IPS-NIHi7 (cell line): ENCODE measurements around the gene DLL3.
A peak's percentile ranks its signal among the peaks of the same experiment; 100 is the strongest.

Experiments
- DNase-seq: peaks from one replicate; pipeline ENCODE4 v3.0.0; 2012; ENCODE audit warnings: mixed read lengths; ENCODE audit errors: extremely low spot score

DLL3 gene

GRCh38 chr19:39517432-39517831, 18.7 kb downstream of the DLL3 start:
- DNase-seq: no peak

DNA sequence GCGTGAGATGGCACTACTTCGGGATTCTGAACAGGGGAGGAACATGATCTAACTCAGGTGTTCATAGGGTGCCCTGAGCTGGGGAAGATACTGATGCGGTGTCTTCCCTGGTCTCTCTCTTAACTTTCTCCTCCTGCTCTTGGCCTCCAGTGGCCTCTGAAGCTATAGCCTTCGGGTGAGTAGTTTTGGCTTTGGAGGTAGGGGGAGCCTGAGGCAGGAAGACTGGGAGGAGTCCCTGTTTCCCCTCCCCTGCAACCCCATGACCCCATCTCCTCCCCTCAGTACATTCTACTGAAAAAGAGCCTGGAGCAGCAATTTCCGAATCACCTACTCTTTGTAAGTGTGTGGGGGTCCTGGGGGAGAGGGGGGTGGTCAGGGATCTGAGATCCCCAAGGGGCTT, 19.7 kb downstream of the DLL3 start:
- no peak for DNase-seq

DNA sequence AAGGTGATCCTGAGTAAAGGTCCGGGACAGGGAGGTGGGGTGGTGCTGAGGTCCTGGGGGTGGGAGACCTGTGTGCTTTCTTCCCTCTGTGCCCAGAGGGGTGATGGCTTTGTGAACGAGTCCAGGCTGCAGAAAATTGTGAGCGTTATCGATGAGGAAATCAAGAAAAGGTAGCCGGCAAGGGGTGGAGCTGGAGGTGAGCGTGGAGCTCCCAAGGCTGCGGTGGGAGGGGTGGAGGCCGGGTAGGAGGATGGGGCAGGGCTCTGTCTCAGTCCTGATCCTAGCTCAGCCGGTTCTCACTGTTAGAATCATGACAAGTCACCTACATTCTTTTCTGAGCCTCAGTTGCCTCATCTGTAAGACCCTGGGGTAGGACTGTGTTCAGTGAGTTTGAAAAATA, 20.2 kb downstream of the DLL3 start:
- no peak for DNase-seq

- no peak for DNase-seq
Observed at GRCh38 chr19:39520541-39521484, 22.1 kb downstream of the DLL3 start.

DNA sequence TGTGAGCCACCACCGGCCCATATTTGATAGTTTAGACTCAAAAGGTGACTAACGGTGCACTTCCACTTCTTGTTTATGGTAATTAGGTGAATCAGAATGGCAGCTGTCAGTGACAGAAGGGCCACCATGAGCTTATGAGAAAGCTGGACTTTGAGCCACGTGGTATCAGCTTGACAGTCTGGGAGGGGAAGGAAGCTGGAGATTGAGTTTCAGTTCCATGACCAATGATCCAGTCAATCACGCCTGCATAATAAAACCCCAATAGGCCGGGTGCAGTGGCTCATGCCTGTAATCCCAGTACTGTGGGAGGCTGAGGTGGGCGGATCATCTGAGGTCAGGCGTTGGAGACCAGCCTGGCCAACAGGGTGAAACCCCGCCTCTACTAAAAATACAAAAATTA, 25.7 kb downstream of the DLL3 start:
- DNase-seq: no peak

GRCh38 chr19:39525205-39525604, 26.5 kb downstream of the DLL3 start:
- no peak for DNase-seq

DNA sequence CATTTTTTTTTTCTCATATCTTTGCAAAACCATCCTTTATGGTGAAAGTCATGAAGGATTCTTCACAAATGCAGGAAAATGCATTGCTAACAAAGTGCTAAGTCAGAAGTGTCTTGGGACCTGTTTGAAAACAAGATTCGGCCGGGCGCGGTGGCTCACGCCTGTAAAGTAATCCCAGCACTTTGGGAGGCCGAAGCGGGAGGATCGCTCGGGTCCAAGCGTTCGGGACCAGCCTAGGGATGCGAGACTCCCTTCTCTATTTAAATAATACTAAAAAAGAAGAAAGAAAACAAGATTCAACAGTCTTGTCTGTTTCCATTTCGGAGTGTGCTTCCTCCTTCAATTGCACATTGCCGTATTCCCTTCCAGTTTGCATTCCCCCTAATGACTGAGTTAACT, 33.1 kb downstream of the DLL3 start:
- DNase-seq: no peak

- DNase-seq: peak; percentile 96
Observed at GRCh38 chr19:39532233-39533002, 33.7 kb downstream of the DLL3 start, which contains the start of gene EID2B. TSS of gene EID2B (minus strand) at chr19:39532852. CDS start at chr19:39532802, 50 bp downstream.

DNA sequence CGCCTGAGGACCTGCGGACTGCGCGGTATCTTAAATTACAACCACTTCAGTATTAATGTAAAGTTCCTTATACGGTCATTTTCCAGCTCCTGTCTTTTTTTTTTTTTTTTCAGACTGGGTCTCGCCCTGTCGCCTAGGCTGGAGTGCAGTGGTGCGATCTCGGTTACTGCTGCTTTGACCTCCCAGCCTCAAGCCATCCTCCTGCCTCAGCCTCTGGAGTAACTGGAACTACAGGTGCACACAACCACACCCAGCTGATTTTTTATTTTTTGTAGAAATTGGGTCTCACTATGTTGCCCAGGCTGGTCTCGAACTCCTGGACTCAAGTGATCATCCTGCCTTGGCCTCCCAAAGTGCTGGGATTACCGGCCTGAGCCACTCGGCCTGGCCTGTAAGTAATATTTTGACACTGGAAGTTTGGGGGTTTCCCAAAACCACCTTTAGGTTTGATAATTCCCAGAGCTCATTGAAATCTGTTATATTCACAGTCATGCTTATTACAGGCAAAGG, 34.3 kb downstream of the DLL3 start:
- DNase-seq: no peak

DNA sequence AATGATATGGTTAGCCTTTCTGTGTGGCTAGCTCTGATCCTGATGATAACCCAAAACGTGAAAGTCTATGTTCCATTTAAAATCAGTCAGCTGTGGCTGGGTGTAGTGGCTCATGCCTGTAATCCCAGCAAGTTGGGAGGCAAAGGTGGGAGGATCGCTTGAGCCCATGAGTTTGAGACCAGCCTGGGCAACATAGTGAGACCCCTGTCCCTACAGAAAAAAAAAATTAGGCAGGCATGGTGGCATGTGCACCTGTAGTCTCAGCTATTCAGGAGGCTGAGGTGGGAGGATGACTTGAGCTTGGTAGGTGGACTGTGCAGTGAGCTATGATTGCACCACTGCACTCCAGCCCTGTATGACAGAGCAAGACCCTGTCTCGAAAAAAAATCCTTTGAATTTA, 35.0 kb downstream of the DLL3 start:
- no peak for DNase-seq

- DNase-seq: peak; percentile 25
Observed at GRCh38 chr19:39539165-39539517, 40.4 kb downstream of the DLL3 start.

GRCh38 chr19:39539518-39540332, 41.0 kb downstream of the DLL3 start, which contains the start of gene EID2:
TSS of gene EID2 (minus strand) at chr19:39540161. CDS start at chr19:39540079, 82 bp downstream.
- DNase-seq: peak; percentile 96

- no peak for DNase-seq
Observed at GRCh38 chr19:39540333-39540673, 41.6 kb downstream of the DLL3 start.

- DNase-seq: no peak
Observed at GRCh38 chr19:39542206-39542605, 43.5 kb downstream of the DLL3 start.

GRCh38 chr19:39543477-39543857, 44.7 kb downstream of the DLL3 start:
- DNase-seq: no peak

GRCh38 chr19:39544226-39544903, 45.6 kb downstream of the DLL3 start:
- DNase-seq: no peak

DNA sequence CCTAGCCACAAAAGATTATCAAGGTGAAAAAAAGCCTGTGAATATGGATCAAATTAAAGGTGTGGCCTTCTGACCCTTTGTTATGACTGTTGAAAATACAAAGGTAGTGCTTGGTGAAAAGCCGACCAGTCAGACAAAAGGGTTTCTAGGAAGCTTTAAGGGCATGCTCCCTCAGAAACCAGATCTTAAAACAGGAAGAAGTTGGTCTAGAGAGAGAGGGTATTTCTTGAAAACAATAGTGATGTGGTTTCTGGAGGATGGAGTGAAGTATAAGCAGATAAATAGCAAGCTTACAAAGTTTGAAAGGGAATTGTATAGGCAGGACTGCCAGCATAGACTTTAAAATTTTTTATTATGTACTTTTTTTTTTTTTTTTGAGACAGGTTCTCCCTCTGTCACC, 46.2 kb downstream of the DLL3 start:
- DNase-seq: no peak

DNA sequence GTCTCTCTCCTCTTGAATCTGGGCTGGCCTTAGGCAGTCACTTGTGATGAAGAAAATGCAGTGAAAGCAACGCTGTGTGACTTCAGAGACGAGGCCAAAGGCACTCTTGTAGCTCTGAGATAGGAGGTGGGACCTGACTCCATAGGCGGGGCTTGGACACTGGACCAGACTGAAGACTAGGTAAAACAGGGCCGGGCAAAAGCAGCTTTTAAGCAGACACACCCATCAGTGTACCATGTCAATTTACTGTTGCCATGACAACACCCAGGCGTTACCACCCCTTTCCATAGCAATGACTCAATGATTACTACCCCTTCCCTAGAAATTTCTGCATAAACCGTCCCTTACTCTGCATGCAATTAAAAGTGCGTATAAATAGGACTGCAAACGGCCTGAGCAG, 47.9 kb downstream of the DLL3 start:
- no peak for DNase-seq

GRCh38 chr19:39550197-39550596, 51.5 kb downstream of the DLL3 start:
- DNase-seq: no peak

GRCh38 chr19:39553082-39553652, 54.4 kb downstream of the DLL3 start:
- DNase-seq: no peak
